Thyroid gland (tissue), 4 donors: ENCODE data around the gene FCN3.

Experiments used
- POLR2A ChIP-seq, 2 donors: fragments of 450-650 bp; IDR thresholded peaks; one replicate each; pipeline ENCODE4 v1.6.1; 2017; ENCODE audit warnings: antibody characterized with exemption in 2 of 2, mild to moderate bottlenecking in 2 of 2, moderate library complexity in 1 of 2
- TF ChIP-seq, protein P1 (sequence below), 6 experiments: fragments of 200-600 bp in 3 of 6; fragments of 450-650 bp in 3 of 6; sonication (generic) in 3 of 6; IDR thresholded peaks; one replicate each; pipeline ENCODE4 v1.5.1; 2016 to 2019; ENCODE audit warnings: antibody characterized with exemption in 6 of 6, mild to moderate bottlenecking in 2 of 6, inconsistent platforms in 1 of 6, moderate library complexity in 1 of 6

DNA sequence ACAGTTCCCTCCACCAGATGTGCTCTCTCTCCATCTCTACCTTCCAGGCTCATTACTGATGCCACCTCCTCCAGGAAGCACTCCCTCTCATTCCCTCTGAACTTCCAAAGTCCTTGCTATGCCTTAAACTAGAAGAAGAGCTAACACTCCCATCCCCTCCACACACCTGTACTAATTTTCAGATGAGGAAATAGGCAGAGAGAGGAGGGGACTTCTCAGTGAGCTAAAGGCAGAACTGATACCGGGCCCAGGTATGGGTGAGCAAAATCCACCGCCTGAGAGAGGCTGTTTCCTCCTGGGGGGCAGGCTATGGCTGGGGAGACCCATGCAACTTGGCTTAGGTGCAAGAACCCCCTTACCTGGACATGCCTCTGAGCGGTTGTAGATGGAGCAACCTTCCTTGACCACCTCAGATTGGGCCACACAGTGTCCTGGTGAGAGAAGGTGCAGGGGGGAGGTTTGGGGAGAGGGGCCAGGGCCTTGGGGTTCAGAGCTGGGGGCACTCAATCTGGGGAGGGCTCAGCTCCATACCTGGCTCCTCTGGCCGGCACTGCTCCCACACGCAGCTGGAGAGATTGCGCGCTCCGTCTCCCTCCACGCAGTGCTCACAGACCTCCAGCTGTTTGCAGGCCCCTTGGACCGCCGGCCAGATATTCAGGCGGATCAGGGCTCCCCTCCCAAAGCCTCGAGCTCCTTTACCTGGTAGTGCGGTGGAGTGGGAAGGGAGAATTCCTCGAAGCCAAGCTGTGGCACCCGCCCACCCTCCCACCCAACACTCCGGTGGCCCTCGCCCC is 7.5 kb upstream of the FCN3 start:
- TF ChIP-seq, protein P1, sequence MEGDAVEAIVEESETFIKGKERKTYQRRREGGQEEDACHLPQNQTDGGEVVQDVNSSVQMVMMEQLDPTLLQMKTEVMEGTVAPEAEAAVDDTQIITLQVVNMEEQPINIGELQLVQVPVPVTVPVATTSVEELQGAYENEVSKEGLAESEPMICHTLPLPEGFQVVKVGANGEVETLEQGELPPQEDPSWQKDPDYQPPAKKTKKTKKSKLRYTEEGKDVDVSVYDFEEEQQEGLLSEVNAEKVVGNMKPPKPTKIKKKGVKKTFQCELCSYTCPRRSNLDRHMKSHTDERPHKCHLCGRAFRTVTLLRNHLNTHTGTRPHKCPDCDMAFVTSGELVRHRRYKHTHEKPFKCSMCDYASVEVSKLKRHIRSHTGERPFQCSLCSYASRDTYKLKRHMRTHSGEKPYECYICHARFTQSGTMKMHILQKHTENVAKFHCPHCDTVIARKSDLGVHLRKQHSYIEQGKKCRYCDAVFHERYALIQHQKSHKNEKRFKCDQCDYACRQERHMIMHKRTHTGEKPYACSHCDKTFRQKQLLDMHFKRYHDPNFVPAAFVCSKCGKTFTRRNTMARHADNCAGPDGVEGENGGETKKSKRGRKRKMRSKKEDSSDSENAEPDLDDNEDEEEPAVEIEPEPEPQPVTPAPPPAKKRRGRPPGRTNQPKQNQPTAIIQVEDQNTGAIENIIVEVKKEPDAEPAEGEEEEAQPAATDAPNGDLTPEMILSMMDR (IDR thresholded peaks at IDR 0.05) = no peak
- TF ChIP-seq POLR2A (IDR thresholded peaks at IDR 0.05) = no peak
